ENCODE results near the gene ARID3C. TPM values are rescaled to one million over a fixed set of nuclear protein-coding genes. Genes with fewer than 3 reads are reported as not detected.

ARID3C gene
- polyA plus RNA-seq, 2 of the 4 experiments (the other 2 are of a cell fraction) = 0.09 to 0.12 TPM

DNA sequence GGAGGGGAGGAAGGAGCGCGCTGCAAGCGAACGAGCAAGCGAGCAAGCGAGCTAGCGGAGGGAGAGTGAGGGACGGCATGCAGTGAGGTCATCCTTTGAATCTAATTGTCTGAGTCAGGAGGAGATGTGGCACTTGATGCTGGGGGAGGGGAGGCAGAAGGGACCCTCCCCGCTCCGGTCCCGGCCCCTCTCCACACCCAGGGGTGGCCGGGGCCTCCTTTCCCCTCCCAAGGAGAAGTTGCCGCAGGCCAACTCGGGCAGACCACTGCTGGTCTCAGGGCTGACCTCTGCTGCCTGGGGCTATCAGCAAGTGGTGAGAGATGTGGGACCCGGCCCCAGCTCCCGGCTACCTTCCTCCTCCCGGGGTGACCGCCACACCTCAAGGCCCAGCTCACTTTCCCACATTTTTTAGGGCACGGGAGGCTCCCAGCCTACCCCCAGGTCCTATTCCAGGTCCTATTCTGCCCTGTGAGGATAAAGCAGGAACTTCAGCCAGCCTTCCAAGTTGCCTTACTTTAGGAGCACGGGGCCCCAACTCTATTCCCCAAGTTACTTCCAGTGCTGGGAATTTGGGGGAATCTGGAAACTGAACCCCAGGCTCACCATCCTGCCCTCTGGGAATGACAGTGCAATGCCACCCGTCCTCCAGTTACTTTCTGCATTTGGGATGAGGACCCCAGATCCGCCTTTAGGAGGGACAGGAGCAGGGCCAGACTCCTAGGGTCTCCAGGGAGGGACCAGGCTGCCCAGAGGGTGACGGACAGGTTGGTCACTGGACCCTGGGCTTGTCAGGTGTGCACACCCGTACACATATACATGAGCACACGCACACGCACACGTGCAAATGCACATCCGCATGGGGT, 50.4 kb downstream of the ARID3C start:
- CTCF ChIA-PET = interaction anchor here (3.2 to 17.1 kb wide), 4 partner anchors 14 to 174 kb away, joined by 11 to 168 read pairs (median 75); no protein-coding TSS in a partner anchor
- no peak; a peak in 1 of 6 replicates for ATAC-seq

DNA sequence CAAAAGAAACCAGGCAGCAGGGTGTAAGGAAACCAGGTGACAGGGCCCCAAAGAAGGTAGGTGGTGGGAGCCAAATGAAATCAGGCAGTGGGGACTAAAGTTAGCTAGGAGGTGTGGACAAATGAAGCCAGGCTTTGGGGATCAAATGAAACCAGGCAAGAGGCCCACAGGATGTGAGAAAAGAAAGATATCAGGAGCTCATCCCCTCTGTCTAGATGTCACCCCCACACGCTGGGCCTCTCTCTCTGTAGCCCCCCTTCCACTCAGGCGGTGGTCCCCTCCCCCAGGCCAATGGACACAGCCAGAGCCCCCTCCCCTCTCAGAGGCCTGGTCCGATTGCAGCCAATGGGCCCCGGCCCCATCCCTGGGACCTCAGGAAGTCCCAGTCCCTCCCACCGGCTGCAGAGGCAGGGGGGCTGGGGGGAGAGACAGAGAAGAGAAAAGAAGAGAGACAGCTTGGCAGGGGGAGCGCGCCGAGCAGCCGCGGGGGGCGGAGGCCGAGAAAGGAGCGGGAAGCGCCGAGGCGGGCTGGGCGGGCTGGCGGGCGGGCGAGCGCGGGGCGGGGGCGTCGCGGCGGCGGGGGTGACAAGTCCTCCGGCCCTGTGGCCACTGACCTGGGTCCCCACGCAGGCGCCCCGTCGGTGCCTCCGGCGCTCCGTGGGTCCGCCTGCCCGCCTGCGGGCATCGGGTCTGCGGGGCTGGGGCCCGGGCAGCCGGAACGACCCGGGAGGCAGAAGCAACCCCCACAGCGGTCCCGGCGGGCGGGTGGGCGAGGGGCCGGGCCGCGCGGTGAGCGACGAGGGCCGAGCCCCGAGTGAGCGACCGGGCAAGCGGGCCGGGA, 51.2 kb downstream of the ARID3C start:
- H3K9me3 ChIP-seq = no peaks in the 10 kb centered on the region
- no peak for ATAC-seq
- CTCF ChIA-PET = interaction anchor here (0.9 to 17.1 kb wide), 8 partner anchors 10 to 174 kb away, joined by 3 to 168 read pairs (median 16); no protein-coding TSS in a partner anchor
- TF ChIP-seq TFCP2L1 (CRISPR knock-in tag; IDR thresholded peaks at IDR 0.05) (no peak), GATA3 (IDR thresholded peaks at IDR 0.05; ENCODE audit: borderline replicate concordance) (no peak), EP300 (IDR thresholded peaks at IDR 0.05) (no peak), CTCF (IDR thresholded peaks at IDR 0.05) (no peak), CHD2 (IDR thresholded peaks at IDR 0.05; ENCODE audit: low read length, partially characterized antibody) (no peak), RAD21 (conservative IDR thresholded peaks at IDR 0.05 in 1 of 2, IDR thresholded peaks at IDR 0.05 in 1 of 2) (no peak), POLR2AphosphoS2 (conservative IDR thresholded peaks at IDR 0.05; ENCODE audit: low read length) (no peak), ZFP36 (IDR thresholded peaks at IDR 0.05; ENCODE audit: borderline replicate concordance, partially characterized antibody) (no peak), FOSB (CRISPR knock-in tag; IDR thresholded peaks at IDR 0.05) (no peak), HOXB5 (CRISPR knock-in tag; IDR thresholded peaks at IDR 0.05) (no peak), RCOR1 (IDR thresholded peaks at IDR 0.05; ENCODE audit: low read depth, low read length) (no peak), NR3C1 (IDR thresholded peaks at IDR 0.05) (no peak), HDAC2 (IDR thresholded peaks at IDR 0.05) (no peak)
- TF ChIP-seq, protein P1, sequence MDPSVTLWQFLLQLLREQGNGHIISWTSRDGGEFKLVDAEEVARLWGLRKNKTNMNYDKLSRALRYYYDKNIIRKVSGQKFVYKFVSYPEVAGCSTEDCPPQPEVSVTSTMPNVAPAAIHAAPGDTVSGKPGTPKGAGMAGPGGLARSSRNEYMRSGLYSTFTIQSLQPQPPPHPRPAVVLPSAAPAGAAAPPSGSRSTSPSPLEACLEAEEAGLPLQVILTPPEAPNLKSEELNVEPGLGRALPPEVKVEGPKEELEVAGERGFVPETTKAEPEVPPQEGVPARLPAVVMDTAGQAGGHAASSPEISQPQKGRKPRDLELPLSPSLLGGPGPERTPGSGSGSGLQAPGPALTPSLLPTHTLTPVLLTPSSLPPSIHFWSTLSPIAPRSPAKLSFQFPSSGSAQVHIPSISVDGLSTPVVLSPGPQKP (IDR thresholded peaks at IDR 0.05; ENCODE audit: low read depth, low read length) = no peak
- TF ChIP-seq, protein P2, sequence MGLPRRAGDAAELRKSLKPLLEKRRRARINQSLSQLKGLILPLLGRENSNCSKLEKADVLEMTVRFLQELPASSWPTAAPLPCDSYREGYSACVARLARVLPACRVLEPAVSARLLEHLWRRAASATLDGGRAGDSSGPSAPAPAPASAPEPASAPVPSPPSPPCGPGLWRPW (IDR thresholded peaks at IDR 0.05) = no peak
- TF ChIP-seq, protein P3, sequence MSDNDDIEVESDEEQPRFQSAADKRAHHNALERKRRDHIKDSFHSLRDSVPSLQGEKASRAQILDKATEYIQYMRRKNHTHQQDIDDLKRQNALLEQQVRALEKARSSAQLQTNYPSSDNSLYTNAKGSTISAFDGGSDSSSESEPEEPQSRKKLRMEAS (IDR thresholded peaks at IDR 0.05) = no peak
- no peak overlapping the region for H3K27ac ChIP-seq
- POLR2A ChIA-PET = no interaction called here
- H3K4me1 ChIP-seq = peaks cover 4% of the 10 kb centered on the region
- H3K4me2 ChIP-seq = no peak overlapping the region
- WGBS (ENCODE audit: missing lambda C conversion rate) = 69% methylated on average over 24 of the region's 62 CpGs
- no peak overlapping the region for H3K4me3 ChIP-seq
- FAIRE-seq = no peak
- DNase-seq (ENCODE audit: low read depth in 1 of 2, low spot score in 1 of 2) = no peak

More for the DNA sequence above, 50.4 kb downstream of the ARID3C start:
- TF ChIP-seq ATOH8 (CRISPR knock-in tag; IDR thresholded peaks at IDR 0.05; ENCODE audit: low read depth) (no peak), MAFK (IDR thresholded peaks at IDR 0.05; ENCODE audit: partially characterized antibody) (no peak)
- Histone ChIP-seq H3K9me3 (no peaks in the 10 kb centered on the region), H3K27ac (no peak overlapping the region), H3K4me3 (no peak overlapping the region), H3K4me2 (no peak overlapping the region), H3K4me1 (no peaks in the 10 kb centered on the region)
- no peak for DNase-seq (ENCODE audit: low read depth in 1 of 2, low spot score in 1 of 2)
- FAIRE-seq = no peak
- POLR2A ChIA-PET = no interaction called here
- WGBS (ENCODE audit: missing lambda C conversion rate) = 70% methylated on average over 24 of the region's 28 CpGs

All from A549 (cell line).